ENCODE data around the gene CCDC178.
"Not testable (repeated sequence)": the region's sequence is repeated elsewhere in the genome, so short reads cannot be mapped to it uniquely, and the experiment has no call there.

CCDC178 gene

GRCh38 chr18:33440060-33441043, at the start of gene CCDC178:
Gene CCDC178, minus strand, starts transcription at chr18:33440721. Its CDS starts 28,633 bp downstream, at chr18:33412088.
- no peak for DNase-seq

GRCh38 chr18:33483908-33484307, 43.4 kb upstream of the CCDC178 start:
- DNase-seq = no peak

GRCh38 chr18:33472509-33472908, 32.0 kb upstream of the CCDC178 start:
- DNase-seq = no peak

DNA sequence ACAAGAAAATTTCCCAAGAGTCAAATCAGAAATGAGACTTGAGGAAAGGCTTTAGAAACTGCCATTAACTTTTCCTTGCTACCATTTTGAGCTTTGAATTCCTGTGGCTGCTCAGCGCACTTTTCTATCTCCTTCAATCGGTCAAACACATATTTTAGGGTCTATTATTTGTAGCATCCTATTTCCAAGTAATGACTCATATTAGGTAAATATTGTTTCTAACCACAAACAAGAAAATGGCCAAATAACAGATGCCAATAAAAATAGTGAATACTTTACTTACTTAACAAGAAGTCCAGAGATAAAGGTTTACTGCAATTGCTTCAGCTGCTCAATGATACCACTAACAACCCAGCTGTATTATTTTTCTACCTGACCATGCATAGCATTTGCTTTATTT, 29.7 kb upstream of the CCDC178 start:
- DNase-seq = no peak

GRCh38 chr18:33469699-33470098, 29.2 kb upstream of the CCDC178 start:
- no peak for DNase-seq

DNA sequence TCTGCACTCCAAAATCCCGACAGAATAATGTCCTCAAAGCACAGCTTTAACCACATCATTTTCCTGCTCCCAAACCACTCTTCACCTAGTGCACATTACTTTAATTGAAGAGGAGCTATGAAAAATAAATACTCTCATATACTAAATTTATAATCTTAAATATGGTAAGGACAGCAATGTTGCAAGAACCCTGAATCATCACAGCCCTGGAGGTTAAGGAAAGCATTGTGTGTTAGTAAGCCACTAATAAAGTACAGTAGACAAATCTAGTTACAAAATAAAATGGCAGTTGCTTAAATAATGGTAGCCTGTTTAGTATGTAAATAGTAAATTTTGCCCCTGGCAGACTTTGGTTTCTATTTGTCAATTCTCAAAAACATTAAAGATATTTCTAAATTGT, 27.0 kb upstream of the CCDC178 start:
- DNase-seq = no peak

- DNase-seq = no peak
These were observed 26.3 kb upstream of the CCDC178 start for GRCh38 chr18:33466822-33467221.

- DNase-seq = no peak
These were observed 20.2 kb upstream of the CCDC178 start for GRCh38 chr18:33460681-33461080.

GRCh38 chr18:33459612-33460011, 19.1 kb upstream of the CCDC178 start:
- DNase-seq = no peak

DNA sequence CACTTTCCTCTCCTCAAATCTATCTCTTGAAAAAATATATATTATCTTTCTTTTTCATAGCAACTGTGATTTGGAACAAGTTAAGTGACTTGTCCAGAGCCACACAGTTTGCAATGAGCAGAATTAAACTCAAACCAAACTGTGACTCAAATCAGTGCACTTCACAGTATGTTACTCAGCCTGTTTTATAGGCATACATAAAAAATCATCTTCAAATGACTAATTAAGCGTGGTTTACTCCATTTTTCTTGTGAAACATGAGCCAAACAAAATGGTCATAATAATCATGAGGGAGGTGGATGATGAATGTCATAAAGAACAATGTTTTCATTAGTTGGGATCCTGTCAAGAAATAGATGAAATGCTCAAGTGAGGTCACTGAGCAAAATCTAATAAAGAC, 6.1 kb upstream of the CCDC178 start:
- DNase-seq = no peak

DNA sequence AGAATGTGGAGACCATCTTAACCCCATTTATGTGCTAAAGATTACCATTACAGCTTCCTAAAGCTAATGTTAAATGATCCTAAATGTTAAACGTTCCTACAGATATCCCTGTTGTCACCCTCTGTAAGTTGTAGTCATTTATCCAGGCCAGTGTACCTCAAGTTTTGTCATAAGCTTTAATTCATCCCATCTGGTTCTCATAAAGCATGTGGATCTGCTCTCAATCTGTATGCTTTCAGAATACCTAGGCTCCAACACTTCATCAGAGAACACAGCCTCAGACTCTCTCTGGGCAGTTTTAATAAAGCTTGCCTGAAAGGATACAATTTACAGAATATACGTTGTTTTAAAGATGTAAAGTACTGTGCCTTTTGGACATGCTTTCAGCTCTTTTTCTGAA, 4.2 kb upstream of the CCDC178 start:
- no peak for DNase-seq

- no peak for DNase-seq
These were observed 7.7 kb downstream of the CCDC178 start for GRCh38 chr18:33432857-33433256.

DNA sequence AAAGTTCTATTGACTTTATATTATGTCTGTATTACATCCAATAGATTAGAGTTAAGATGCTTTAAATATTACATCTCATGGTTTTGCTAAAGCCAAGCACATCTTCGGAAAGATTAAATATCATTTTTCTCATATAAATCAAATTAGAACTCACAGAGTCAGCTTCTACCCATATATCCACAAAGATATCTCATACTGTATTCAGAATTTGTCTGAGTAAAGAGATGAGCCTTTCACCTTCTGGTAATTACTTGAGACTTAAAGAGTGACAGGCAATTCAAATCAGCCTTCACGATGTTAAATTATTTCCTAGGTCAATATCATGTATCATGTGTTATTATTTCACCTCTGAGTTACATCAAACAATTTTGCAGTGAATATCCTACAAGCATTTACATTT, 13.0 kb downstream of the CCDC178 start:
- DNase-seq = no peak

DNA sequence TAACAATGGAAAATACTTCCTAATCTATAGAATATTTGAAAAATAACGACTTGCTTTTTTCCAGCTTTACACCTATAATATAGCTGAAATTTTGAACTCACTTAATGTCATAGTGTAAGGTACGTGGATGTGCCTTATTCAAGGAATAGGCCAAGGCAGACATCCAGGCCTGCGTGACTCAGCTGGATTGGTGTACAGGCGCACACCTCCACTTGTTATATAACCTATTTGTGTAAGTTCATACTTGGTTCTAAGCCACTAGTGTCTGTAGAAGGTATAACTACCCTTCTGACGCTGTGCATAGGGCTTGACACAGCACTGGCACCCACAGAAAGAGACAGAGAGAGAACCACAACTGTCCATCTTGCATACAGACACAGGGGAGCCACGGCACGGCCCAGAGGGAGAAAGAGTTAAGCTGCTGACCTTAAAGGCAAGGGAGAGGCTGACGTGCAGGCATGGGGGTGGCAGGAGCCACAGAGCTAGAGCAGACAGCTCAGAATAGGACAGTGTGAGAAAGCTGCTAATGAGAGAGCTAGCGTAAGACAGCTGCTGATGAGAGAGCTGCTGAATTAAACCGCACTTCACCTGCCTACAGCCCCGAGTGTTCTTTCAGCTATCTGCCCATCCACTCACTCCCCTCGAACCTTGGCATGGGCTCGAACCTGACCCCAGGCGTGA, 16.1 kb downstream of the CCDC178 start:
- no peak for DNase-seq

DNA sequence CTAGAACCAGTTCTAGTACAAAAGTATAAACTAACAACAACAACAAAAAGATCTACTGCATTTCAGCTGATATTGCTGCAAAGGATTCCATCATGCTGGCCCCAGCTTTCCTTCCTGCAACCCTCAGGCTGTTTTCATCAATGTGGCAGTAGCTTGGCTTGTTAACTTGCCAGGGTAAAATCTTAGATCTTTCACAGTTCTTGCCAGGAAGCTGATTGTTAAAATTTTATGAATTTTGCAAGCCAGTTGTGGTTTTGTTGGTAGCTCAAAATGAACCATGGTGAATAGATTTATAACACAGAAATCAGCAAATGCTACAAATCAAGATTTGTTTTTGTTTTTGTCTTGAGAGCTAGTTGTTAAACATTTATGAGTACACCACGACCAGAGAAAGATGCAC, 19.3 kb downstream of the CCDC178 start:
- DNase-seq = no peak

- no peak for DNase-seq
These were observed 36.2 kb downstream of the CCDC178 start for GRCh38 chr18:33404244-33404873.

- not testable (repeated sequence) for DNase-seq
These were observed 41.6 kb downstream of the CCDC178 start for GRCh38 chr18:33398939-33399338.

DNA sequence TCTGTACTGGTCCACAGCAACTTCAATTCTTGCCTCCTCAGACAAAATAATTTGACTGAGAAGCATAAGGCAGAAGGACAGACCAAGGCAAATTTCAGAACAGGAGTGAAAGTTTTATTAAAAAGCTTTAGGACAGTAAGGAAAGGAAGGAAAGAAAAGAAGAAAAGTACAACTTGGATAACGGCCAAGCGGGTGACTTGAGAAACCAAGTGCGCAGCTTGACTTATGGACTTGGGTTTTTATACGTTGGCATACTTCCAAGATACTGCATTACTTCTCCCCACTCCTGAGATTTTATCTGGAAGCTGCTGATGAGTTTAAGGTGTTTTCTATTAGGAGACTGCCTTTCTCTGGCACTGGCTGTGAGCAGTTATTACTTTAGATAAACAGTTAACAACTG, 64.7 kb downstream of the CCDC178 start:
- DNase-seq = no peak

DNA sequence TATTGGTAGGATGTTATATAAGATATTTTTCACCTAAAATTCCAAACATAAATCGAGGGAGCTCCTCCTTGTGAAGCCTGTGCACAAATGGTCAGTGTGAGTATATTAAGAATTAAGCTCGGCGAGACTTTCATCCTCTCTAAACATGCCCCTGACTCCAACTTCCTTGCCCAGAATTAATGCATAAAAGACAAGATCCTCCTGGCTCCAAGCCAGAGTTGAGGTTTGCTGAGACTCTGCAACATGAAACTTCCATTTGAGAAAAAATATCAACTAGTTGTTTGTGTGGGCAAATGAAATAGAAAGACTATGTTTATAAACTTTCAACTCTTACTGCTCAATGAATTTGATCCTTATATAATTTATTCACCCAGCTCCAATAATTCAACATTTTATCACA, 68.1 kb downstream of the CCDC178 start:
- no peak for DNase-seq

- no peak for DNase-seq
These were observed 70.6 kb downstream of the CCDC178 start for GRCh38 chr18:33369711-33370449.

- DNase-seq = no peak
These were observed 83.8 kb downstream of the CCDC178 start for GRCh38 chr18:33356735-33357134.

- DNase-seq = no peak
These were observed 84.8 kb downstream of the CCDC178 start for GRCh38 chr18:33355756-33356155.

DNA sequence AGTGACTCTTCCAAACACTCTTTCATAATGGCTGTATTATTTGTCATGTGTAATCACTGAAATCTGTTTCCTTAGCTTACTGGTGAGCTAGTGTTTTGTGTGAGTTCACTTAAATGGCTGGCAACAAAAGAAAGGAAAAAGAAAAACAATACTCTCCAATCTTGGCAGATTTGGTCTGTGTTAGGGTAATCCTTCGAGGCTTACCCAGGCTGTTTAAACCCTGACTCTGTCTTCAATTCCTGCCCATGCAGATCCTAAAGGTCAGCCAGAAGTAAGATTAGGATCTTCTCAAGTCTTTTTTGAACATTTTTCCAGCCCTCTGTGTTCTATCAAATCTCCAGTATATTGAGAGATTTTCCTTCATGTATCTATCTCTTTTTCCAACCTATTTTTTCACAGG, 85.3 kb downstream of the CCDC178 start:
- DNase-seq = no peak
